Esophagus muscularis mucosa (tissue), 3 donors: ENCODE measurements around the gene NCEH1.

Experiments
- CTCF ChIP-seq, 3 experiments: fragments of 200-600 bp in 2 of 3; fragments of 450-650 bp in 1 of 3; sonication (generic) in 2 of 3; IDR thresholded peaks; one replicate each; pipeline ENCODE4 v1.5.1; 2017 to 2019; ENCODE audit warnings: antibody characterized with exemption in 3 of 3, mild to moderate bottlenecking in 2 of 3, moderate library complexity in 1 of 3
- POLR2A ChIP-seq: fragments of 450-650 bp; IDR thresholded peaks from one replicate; pipeline ENCODE4 v1.6.1; 2017; ENCODE audit warnings: antibody characterized with exemption, moderate library complexity, mild to moderate bottlenecking, low read depth

DNA sequence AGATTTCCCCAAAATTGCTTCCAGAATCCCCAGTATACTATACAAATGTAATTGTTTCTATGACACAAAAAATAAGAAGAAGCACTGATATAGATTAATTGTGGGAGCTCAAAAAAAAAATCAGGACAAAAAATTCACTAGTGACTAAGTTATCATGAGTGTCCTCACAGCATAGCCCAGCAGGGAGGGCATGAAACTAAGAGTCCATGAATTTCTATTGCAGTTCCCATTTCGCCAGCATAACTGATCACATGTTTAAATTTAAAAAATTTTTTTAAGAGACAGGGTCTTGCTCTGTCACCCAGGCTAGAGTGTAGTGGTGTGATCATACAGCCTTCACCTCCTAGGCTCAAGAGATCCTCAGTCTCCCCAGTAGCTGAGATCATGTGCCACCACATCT, 10.6 kb downstream of the NCEH1 start:
- TF ChIP-seq POLR2A, result no peak
- TF ChIP-seq CTCF (IDR thresholded peaks at IDR 0.05), result no peak
